Smooth muscle cell (in vitro differentiated cells): ENCODE results near the gene CD300LF. TPM values are rescaled to one million over a fixed set of nuclear protein-coding genes. Genes with fewer than 3 reads are reported as not detected.

ENCODE experiments used
- DNase-seq: peaks from one replicate; lab custom pipeline; 2025; ENCODE audit not compliant: unreplicated experiment; lab: John Stamatoyannopoulos, UW
- H2AFZ ChIP-seq: fragments of 200-600 bp; sonication (generic); 2 replicates; pipeline ENCODE4 v1.6.0; 2016; ENCODE audit warnings: antibody characterized with exemption, low read depth, mild to moderate bottlenecking
- H3F3A ChIP-seq: fragments of 200-600 bp; sonication (generic); 2 replicates; pipeline ENCODE4 v1.6.0; 2017; ENCODE audit warnings: antibody characterized with exemption, low read depth
- H3K27ac ChIP-seq: fragments of 200-600 bp; sonication (generic); 2 replicates; pipeline ENCODE4 v1.5.1; 2016; ENCODE audit warnings: low read depth, mild to moderate bottlenecking
- H3K27me3 ChIP-seq: fragments of 200-600 bp; sonication (generic); 2 replicates; pipeline ENCODE4 v1.6.1; 2016; ENCODE audit warnings: low read depth, mild to moderate bottlenecking
- H3K36me3 ChIP-seq: fragments of 200-600 bp; sonication (generic); 2 replicates; pipeline ENCODE4 v1.5.1; 2016; ENCODE audit warnings: low read depth
- H3K4me1 ChIP-seq: fragments of 200-600 bp; sonication (generic); 2 replicates; pipeline ENCODE4 v1.5.1; 2016; ENCODE audit warnings: low read depth
- H3K4me2 ChIP-seq: fragments of 200-600 bp; sonication (generic); 2 replicates; pipeline ENCODE4 v1.6.0; 2016; ENCODE audit warnings: mild to moderate bottlenecking
- H3K4me3 ChIP-seq: fragments of 200-600 bp; sonication (generic); 2 replicates; pipeline ENCODE4 v1.5.1; 2016; ENCODE audit warnings: mild to moderate bottlenecking
- H3K79me2 ChIP-seq: fragments of 200-600 bp; sonication (generic); 2 replicates; pipeline ENCODE4 v1.6.0; 2016; ENCODE audit warnings: low read depth, mild to moderate bottlenecking
- H3K9ac ChIP-seq: fragments of 200-600 bp; sonication (generic); 2 replicates; pipeline ENCODE4 v1.6.0; 2016; ENCODE audit warnings: low read depth
- H3K9me3 ChIP-seq: fragments of 200-600 bp; sonication (generic); replicated peaks from 2 replicates; pipeline ENCODE4 v1.5.1; 2016; ENCODE audit warnings: low read depth
- H4K20me1 ChIP-seq: fragments of 200-600 bp; sonication (generic); 2 replicates; pipeline ENCODE4 v1.6.0; 2016; ENCODE audit warnings: low read depth
- whole genome bisulfite sequencing: methylation state at CpG from one replicate; pipeline ENCODE4 v1.1.7; 2016; ENCODE audit warnings: low lambda C conversion rate; 5-methylcytosine and 5-hydroxymethylcytosine counted together
- polyA plus RNA-seq: library from polyadenylated mRNA; unstranded; fragments of >200 nt; fragmentation: Nextera tagmentation; extraction: Ambion mirVana; gene quantifications from 2 replicates; pipeline ENCODE4 v1.2.1, GENCODE V29; 2016
- total RNA-seq: library from RNA; depleted of rRNA; stranded (reverse); fragments of >200 nt; gene quantifications from 2 replicates; pipeline ENCODE4 v1.2.3, GENCODE V29; 2014
- TF ChIP-seq, protein P1 (sequence below): fragments of 200-600 bp; sonication (generic); IDR thresholded peaks from 2 replicates; pipeline ENCODE4 v1.5.1; 2017; ENCODE audit warnings: borderline replicate concordance, mild to moderate bottlenecking, antibody characterized with exemption; ENCODE audit not compliant: insufficient read depth, poor library complexity, severe bottlenecking

Gene CD300LF
- total and polyA plus RNA-seq, 2 experiments from 2014 or later: not detected

DNA sequence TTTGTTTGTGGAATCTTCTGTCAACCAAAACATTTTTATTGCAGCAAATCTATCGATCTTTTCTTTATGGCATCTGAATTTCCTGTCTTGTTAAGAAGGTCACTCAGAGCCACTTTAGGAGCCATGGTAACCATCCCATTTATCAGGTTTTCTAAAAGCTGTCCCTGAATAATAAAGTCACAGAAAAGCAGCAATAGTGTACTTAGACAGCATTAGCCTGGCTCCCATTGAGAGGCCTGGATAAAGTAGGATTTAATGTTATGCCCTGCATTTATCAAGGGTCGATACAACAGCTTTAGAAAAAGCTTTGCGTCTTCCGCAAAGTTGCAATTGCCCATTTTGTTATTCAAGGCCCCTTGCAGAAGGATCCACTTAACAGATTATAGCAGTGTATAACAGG is 10.1 kb upstream of the CD300LF start:
- Histone ChIP-seq H3K4me3 (no peak overlapping the region), H3K9ac (no peak overlapping the region), H3K4me2 (no peak overlapping the region), H3K9me3 (no peaks in the 10 kb centered on the region), H3K36me3 (no peaks in the 10 kb centered on the region), H3K79me2 (no peaks in the 10 kb centered on the region), H3K27me3 (peaks cover 24% of the 10 kb centered on the region), H2AFZ (no peak overlapping the region), H3K27ac (no peak overlapping the region), H4K20me1 (no peaks in the 10 kb centered on the region), H3F3A (no peaks in the 10 kb centered on the region), H3K4me1 (no peaks in the 10 kb centered on the region)
- 72% methylated on average over 4 of the region's 4 CpGs for WGBS
- DNase-seq: no peak
- TF ChIP-seq, protein P1, sequence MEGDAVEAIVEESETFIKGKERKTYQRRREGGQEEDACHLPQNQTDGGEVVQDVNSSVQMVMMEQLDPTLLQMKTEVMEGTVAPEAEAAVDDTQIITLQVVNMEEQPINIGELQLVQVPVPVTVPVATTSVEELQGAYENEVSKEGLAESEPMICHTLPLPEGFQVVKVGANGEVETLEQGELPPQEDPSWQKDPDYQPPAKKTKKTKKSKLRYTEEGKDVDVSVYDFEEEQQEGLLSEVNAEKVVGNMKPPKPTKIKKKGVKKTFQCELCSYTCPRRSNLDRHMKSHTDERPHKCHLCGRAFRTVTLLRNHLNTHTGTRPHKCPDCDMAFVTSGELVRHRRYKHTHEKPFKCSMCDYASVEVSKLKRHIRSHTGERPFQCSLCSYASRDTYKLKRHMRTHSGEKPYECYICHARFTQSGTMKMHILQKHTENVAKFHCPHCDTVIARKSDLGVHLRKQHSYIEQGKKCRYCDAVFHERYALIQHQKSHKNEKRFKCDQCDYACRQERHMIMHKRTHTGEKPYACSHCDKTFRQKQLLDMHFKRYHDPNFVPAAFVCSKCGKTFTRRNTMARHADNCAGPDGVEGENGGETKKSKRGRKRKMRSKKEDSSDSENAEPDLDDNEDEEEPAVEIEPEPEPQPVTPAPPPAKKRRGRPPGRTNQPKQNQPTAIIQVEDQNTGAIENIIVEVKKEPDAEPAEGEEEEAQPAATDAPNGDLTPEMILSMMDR: no peak

DNA sequence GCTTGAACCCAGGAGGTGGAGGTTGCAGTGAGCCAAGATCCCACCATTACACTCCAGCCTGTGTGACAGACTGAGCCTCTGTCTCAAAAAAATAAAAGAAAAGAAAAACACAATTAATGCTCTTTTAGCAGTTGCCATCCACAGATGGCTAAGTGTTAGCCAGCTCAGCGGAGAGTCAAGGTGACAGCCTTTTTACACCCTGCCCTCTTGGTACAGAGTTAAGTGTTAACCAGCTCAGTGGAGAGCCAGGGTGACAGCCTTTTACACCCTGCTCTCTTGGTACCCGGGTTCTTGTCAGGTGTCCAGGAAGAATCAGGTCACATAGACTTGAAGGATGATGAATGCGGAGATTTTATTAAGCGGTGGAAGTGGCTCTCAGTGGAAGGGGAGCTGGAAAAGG is 7.8 kb upstream of the CD300LF start:
- no peak for DNase-seq
- Histone ChIP-seq H3K27ac (no peak overlapping the region), H3K36me3 (no peaks in the 10 kb centered on the region), H3K79me2 (no peaks in the 10 kb centered on the region), H3K9me3 (no peaks in the 10 kb centered on the region), H2AFZ (no peak overlapping the region), H4K20me1 (no peaks in the 10 kb centered on the region), H3K4me2 (no peak overlapping the region), H3F3A (no peaks in the 10 kb centered on the region), H3K4me3 (no peak overlapping the region), H3K27me3 (peaks cover 29% of the 10 kb centered on the region), H3K9ac (no peak overlapping the region), H3K4me1 (no peaks in the 10 kb centered on the region)
- 93% methylated on average over 4 of the region's 4 CpGs for WGBS
- TF ChIP-seq, protein P1: no peak

DNA sequence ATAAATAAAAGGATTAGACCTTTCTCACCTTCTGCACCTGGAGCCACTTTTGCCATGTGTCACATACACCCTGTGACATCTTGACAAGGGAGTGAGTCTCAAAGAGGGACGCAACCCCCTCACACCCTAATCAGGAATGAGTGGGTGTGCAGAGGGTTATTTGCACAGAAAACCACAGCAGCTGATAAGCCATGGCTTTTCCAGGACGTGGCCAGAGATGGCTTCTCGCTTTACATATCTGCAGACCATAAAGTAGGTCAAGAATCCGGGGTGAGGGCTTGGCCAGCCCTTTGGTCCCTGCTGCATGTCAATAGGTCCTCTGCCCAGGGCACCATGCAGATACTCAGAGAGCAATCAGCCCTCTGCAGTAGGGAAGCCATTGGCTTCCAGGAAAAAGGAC is 2.4 kb upstream of the CD300LF start:
- TF ChIP-seq, protein P1: no peak
- H2AFZ ChIP-seq: no peak overlapping the region
- H3K4me3 ChIP-seq: no peak overlapping the region
- no peaks in the 10 kb centered on the region for H3K9me3 ChIP-seq
- no peaks in the 10 kb centered on the region for H3K4me1 ChIP-seq
- no peaks in the 10 kb centered on the region for H4K20me1 ChIP-seq
- peak overlapping the region; percentile 40 for H3K4me2 ChIP-seq
- peaks cover 32% of the 10 kb centered on the region for H3K27me3 ChIP-seq
- no peak for DNase-seq
- no peak overlapping the region for H3K27ac ChIP-seq
- no peaks in the 10 kb centered on the region for H3K79me2 ChIP-seq
- H3K9ac ChIP-seq: no peak overlapping the region
- H3F3A ChIP-seq: no peaks in the 10 kb centered on the region
- WGBS: 9% methylated on average over 4 of the region's 4 CpGs
- H3K36me3 ChIP-seq: no peaks in the 10 kb centered on the region

GRCh38 chr17:74713171-74713755 is 540 bp upstream of the CD300LF start:
- whole genome bisulfite sequencing: 93% methylated on average over 12 of the region's 12 CpGs
- Histone ChIP-seq H3K4me2 (no peak overlapping the region), H3K36me3 (no peaks in the 10 kb centered on the region), H3K27ac (no peak overlapping the region), H3K79me2 (no peaks in the 10 kb centered on the region), H3K27me3 (peaks cover 15% of the 10 kb centered on the region), H4K20me1 (no peaks in the 10 kb centered on the region), H3K4me3 (no peak overlapping the region), H3F3A (no peaks in the 10 kb centered on the region), H2AFZ (no peak overlapping the region), H3K9me3 (no peaks in the 10 kb centered on the region), H3K9ac (no peak overlapping the region), H3K4me1 (no peaks in the 10 kb centered on the region)
- TF ChIP-seq, protein P1: no peak
- DNase-seq: no peak
